B cell (primary cell): Measurements from ENCODE around the gene CABLES1.

ENCODE experiments used
- CTCF ChIP-seq: fragments of 200-600 bp; IDR thresholded peaks from one replicate; pipeline ENCODE4 v1.8.0; 2022; ENCODE audit warnings: antibody characterized with exemption, mild to moderate bottlenecking
- EZH2 ChIP-seq: IDR thresholded peaks from 2 replicates; pipeline ENCODE4 v1.6.1; 2012; ENCODE audit warnings: borderline replicate concordance, low read depth, mild to moderate bottlenecking, moderate library complexity, low read length; ENCODE audit not compliant: insufficient read depth, poor library complexity, severe bottlenecking

- TF ChIP-seq CTCF, result no peak
- TF ChIP-seq EZH2, result no peak
These were observed 6.1 kb downstream of the CABLES1 start for GRCh38 chr18:23141104-23141999.
